Measurements from ENCODE around the gene PKP2.

DNA sequence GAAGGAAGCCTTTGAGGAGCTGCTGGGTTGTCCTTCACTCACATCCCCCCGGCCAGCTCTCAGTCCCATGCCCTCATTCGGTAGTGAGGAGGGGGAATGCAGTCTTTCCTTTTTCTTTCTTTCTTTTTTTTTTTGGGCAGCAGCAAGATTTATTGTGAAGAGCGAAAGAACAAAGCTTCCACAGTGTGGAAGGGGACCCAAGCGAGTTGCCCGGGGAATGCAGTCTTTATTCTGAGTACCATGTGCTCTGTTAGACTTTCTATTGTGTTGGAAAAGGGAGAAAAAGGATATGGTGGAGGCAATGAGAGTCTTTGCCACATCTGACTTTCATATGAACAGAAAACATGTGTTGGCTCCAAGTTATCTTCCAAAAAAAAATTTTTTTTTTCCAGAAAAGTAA lies 111.0 kb downstream of the PKP2 start:
- TF ChIP-seq CTCF (IDR thresholded peaks at IDR 0.05; ENCODE audit: poor library complexity) (no peak), EZH2phosphoT487 (IDR thresholded peaks at IDR 0.05; ENCODE audit: low read depth, severe bottlenecking, unreplicated experiment) (no peak), EZH2 (IDR thresholded peaks at IDR 0.05; ENCODE audit: borderline replicate concordance) (no peak)
